22Rv1 (cell line): ENCODE measurements around the gene ADGRB3.

ENCODE experiments used
- ZFX ChIP-seq: fragments of 450-650 bp; IDR thresholded peaks from 2 replicates; pipeline ENCODE4 v1.6.1; 2017; ENCODE audit warnings: antibody characterized with exemption, borderline replicate concordance
- TF ChIP-seq, protein P1 (sequence below): fragments of 450-650 bp; IDR thresholded peaks from 2 replicates; pipeline ENCODE4 v1.5.1; 2017; ENCODE audit warnings: mild to moderate bottlenecking

DNA sequence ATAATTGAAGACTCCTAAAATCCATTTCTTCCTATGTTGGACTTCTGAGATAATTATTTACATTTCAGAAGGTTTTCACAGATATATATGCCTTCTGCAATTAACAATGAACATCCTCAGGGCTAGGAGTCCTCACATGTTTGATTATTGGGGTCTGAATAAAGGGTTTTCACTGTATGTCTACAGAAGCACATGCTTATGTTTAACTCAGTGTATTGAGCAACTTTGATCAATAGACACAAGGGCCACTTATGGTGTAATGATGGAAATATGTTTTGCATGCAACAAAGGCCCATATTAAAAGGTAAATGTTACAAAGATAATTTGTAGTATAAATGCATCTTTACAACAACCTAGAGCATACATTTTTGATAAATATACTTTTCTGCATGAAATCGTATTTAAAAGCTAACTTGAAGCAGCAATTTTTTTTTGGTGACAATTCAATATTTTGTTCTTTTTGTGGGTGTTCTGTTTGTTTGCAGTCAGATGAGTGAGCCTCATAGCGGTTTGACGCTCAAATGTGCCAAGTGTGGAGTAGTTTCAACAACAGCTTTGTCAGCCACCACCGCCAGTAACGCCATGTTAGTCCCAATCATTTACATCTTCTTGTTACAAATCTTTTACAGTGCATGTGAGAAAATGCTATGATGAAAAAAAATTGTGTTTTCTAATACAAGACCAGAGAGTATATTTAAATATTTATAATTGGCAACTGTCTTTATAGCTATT lies 703.5 kb downstream of the ADGRB3 start:
- TF ChIP-seq, protein P1, sequence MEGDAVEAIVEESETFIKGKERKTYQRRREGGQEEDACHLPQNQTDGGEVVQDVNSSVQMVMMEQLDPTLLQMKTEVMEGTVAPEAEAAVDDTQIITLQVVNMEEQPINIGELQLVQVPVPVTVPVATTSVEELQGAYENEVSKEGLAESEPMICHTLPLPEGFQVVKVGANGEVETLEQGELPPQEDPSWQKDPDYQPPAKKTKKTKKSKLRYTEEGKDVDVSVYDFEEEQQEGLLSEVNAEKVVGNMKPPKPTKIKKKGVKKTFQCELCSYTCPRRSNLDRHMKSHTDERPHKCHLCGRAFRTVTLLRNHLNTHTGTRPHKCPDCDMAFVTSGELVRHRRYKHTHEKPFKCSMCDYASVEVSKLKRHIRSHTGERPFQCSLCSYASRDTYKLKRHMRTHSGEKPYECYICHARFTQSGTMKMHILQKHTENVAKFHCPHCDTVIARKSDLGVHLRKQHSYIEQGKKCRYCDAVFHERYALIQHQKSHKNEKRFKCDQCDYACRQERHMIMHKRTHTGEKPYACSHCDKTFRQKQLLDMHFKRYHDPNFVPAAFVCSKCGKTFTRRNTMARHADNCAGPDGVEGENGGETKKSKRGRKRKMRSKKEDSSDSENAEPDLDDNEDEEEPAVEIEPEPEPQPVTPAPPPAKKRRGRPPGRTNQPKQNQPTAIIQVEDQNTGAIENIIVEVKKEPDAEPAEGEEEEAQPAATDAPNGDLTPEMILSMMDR: no peak
- no peak for TF ChIP-seq ZFX
